Thyroid gland (tissue), 4 donors: ENCODE measurements around the gene ZNF443.

ENCODE experiments used
- CTCF ChIP-seq, 6 experiments: fragments of 200-600 bp in 3 of 6; fragments of 450-650 bp in 3 of 6; sonication (generic) in 3 of 6; IDR thresholded peaks; one replicate each; pipeline ENCODE4 v1.5.1; 2016 to 2019; ENCODE audit warnings: antibody characterized with exemption in 6 of 6, mild to moderate bottlenecking in 2 of 6, inconsistent platforms in 1 of 6, moderate library complexity in 1 of 6
- POLR2A ChIP-seq, 2 donors: fragments of 450-650 bp; IDR thresholded peaks; one replicate each; pipeline ENCODE4 v1.6.1; 2017; ENCODE audit warnings: antibody characterized with exemption in 2 of 2, mild to moderate bottlenecking in 2 of 2, moderate library complexity in 1 of 2

- TF ChIP-seq POLR2A (IDR thresholded peaks at IDR 0.05) (no peak), CTCF (IDR thresholded peaks at IDR 0.05) (no peak)
These were observed 15.5 kb downstream of the ZNF443 start for GRCh38 chr19:12425236-12425887.
